Measurements from ENCODE around the gene CCDC141.

- TF ChIP-seq ZNF670 (CRISPR knock-in tag; IDR thresholded peaks at IDR 0.05; ENCODE audit: borderline replicate concordance) (no peak), ZHX2 (IDR thresholded peaks at IDR 0.05; ENCODE audit: low read depth) (no peak), ZHX2 (CRISPR knock-in tag; IDR thresholded peaks at IDR 0.05; ENCODE audit: borderline replicate concordance) (no peak), EZH2 (conservative IDR thresholded peaks at IDR 0.05; ENCODE audit: low read depth, low read length) (no peak), ZNF263 (CRISPR knock-in tag; IDR thresholded peaks at IDR 0.05) (no peak), CTCF (CRISPR knock-in tag; IDR thresholded peaks at IDR 0.05) (no peak)
Observed at GRCh38 chr2:178805457-178805856, 244.5 kb downstream of the CCDC141 start.
